ENCODE measurements around the gene OR10H2. TPM values are rescaled to one million over a fixed set of nuclear protein-coding genes. Genes with fewer than 3 reads are reported as not detected.
"Not testable (repeated sequence)": the region's sequence is repeated elsewhere in the genome, so short reads cannot be mapped to it uniquely, and the experiment has no call there.

Gene OR10H2
- not detected for polyA plus RNA-seq (2013, experiment 1 of 2)
- not detected for polyA plus RNA-seq (2013, experiment 2 of 2)

- H4K8ac ChIP-seq (ENCODE audit: low read length), result no peak within 1 kb of the TSS
- H3K4me2 ChIP-seq (ENCODE audit: low read length, poor library complexity, severe bottlenecking), result no peak within 1 kb of the TSS
- WGBS, result 79% methylated on average over 4 of the region's 5 CpGs
- no peaks in the 10 kb centered on the region for H3K79me1 ChIP-seq (replicated peaks; ENCODE audit: low read length, poor library complexity, severe bottlenecking)
- H3K4me1 ChIP-seq (ENCODE audit: control insufficient read depth, insufficient read depth, low read depth, low read length), result no peaks in the 10 kb centered on the region
- no peak within 1 kb of the TSS for H2BK12ac ChIP-seq (ENCODE audit: low read length in 2 of 2)
- no peak within 1 kb of the TSS for H4K91ac ChIP-seq (ENCODE audit: low read length)
- no peak within 1 kb of the TSS for H3K23ac ChIP-seq (ENCODE audit: low read length in 2 of 2)
- H2BK120ac ChIP-seq (ENCODE audit: low read depth, low read length), result no peak within 1 kb of the TSS
- H3K9ac ChIP-seq (ENCODE audit: low read length), result no peak within 1 kb of the TSS
- H3K4ac ChIP-seq (ENCODE audit: low read depth in 1 of 2, low read length in 2 of 2), result no peak within 1 kb of the TSS
- H2BK5ac ChIP-seq (ENCODE audit: low read depth, low read length, poor library complexity, severe bottlenecking), result no peak within 1 kb of the TSS
- no peak for DNase-seq
- no peak within 1 kb of the TSS for H3K14ac ChIP-seq (ENCODE audit: low read length in 2 of 2)
- no peaks in the 10 kb centered on the region for H3K27me3 ChIP-seq (ENCODE audit: control insufficient read depth in 1 of 2, insufficient read depth in 1 of 2, low read length in 2 of 2)
- H3K18ac ChIP-seq (ENCODE audit: low read depth in 1 of 2, low read length in 2 of 2), result no peak within 1 kb of the TSS
- no peaks in the 10 kb centered on the region for H3K36me3 ChIP-seq (ENCODE audit: control insufficient read depth in 1 of 2, insufficient read depth in 2 of 2, low read depth in 1 of 2, low read length in 2 of 2)
- H2BK15ac ChIP-seq (ENCODE audit: low read depth, poor library complexity, severe bottlenecking), result no peak within 1 kb of the TSS
- no peak within 1 kb of the TSS for H3K4me3 ChIP-seq (ENCODE audit: insufficient read depth in 1 of 2, low read depth in 1 of 2, low read length in 2 of 2)
- H2AK5ac ChIP-seq (ENCODE audit: low read length, severe bottlenecking), result no peak within 1 kb of the TSS
- H3K27ac ChIP-seq (ENCODE audit: low read length, poor library complexity, severe bottlenecking), result no peak within 1 kb of the TSS
- no peaks in the 10 kb centered on the region for H3K9me3 ChIP-seq (ENCODE audit: control insufficient read depth, low read length)
- no peak within 1 kb of the TSS for H2AFZ ChIP-seq (ENCODE audit: low read depth, low read length)
These were observed at the start of gene OR10H2 for GRCh38 chr19:15727724-15728123. TSS of gene OR10H2 (plus strand) at chr19:15728024. CDS start at chr19:15728044, 20 bp downstream.

DNA sequence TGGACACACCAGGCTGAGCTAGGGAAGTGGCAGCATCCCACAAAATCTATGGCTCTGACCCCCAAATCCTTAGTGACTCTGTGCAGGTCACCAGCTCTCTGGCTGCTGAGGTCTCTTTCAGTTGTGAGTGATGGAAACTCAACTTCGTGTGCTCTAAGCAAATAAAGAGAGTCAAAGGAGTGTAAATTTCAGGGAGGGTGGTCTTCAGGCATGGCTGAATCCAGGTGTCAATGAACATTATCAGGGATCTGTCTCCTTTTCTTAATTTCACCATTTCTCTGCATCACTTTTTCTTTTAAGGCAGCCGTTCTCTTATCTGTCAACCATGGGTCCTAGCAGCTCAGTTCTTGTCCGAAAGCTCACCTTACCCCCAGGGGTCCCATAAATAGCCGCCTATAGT is 48.7 kb upstream of the OR10H2 start:
- H3K4me3 ChIP-seq (ENCODE audit: insufficient read depth in 1 of 2, low read depth in 1 of 2, low read length in 2 of 2), result no peak overlapping the region
- H3K4me2 ChIP-seq (ENCODE audit: low read length, poor library complexity, severe bottlenecking), result no peak overlapping the region
- H4K8ac ChIP-seq (ENCODE audit: low read length), result no peak overlapping the region
- no peaks in the 10 kb centered on the region for H3K9me3 ChIP-seq (ENCODE audit: control insufficient read depth, low read length)
- no peaks in the 10 kb centered on the region for H3K27me3 ChIP-seq (ENCODE audit: control insufficient read depth in 1 of 2, insufficient read depth in 1 of 2, low read length in 2 of 2)
- H2AFZ ChIP-seq (ENCODE audit: low read depth, low read length), result no peak overlapping the region
- no peak for DNase-seq
- H3K27ac ChIP-seq (ENCODE audit: low read length, poor library complexity, severe bottlenecking), result no peak overlapping the region
- no peak overlapping the region for H4K91ac ChIP-seq (ENCODE audit: low read length)
- no peaks in the 10 kb centered on the region for H3K36me3 ChIP-seq (ENCODE audit: control insufficient read depth in 1 of 2, insufficient read depth in 2 of 2, low read depth in 1 of 2, low read length in 2 of 2)
- no peak overlapping the region for H3K14ac ChIP-seq (ENCODE audit: low read length in 2 of 2)
- no peak overlapping the region for H2BK12ac ChIP-seq (ENCODE audit: low read length in 2 of 2)
- no peak overlapping the region for H3K9ac ChIP-seq (ENCODE audit: low read length)
- no peak overlapping the region for H2BK120ac ChIP-seq (ENCODE audit: low read depth, low read length)
- H2AK5ac ChIP-seq (ENCODE audit: low read length, severe bottlenecking), result no peak overlapping the region
- H3K18ac ChIP-seq (ENCODE audit: low read depth in 1 of 2, low read length in 2 of 2), result no peak overlapping the region
- H2BK15ac ChIP-seq (ENCODE audit: low read depth, poor library complexity, severe bottlenecking), result no peak overlapping the region
- WGBS, result 43% methylated on average over 2 of the region's 4 CpGs
- H3K23ac ChIP-seq (ENCODE audit: low read length in 2 of 2), result no peak overlapping the region
- no peak overlapping the region for H3K4ac ChIP-seq (ENCODE audit: low read depth in 1 of 2, low read length in 2 of 2)
- H3K79me1 ChIP-seq (replicated peaks; ENCODE audit: low read length, poor library complexity, severe bottlenecking), result no peaks in the 10 kb centered on the region
- H2BK5ac ChIP-seq (ENCODE audit: low read depth, low read length, poor library complexity, severe bottlenecking), result no peak overlapping the region
- no peaks in the 10 kb centered on the region for H3K4me1 ChIP-seq (ENCODE audit: control insufficient read depth, insufficient read depth, low read depth, low read length)

- H2BK15ac ChIP-seq (ENCODE audit: low read depth, poor library complexity, severe bottlenecking); H3K4me3 ChIP-seq (ENCODE audit: insufficient read depth in 1 of 2, low read depth in 1 of 2, low read length in 2 of 2); H2BK12ac ChIP-seq (ENCODE audit: low read length in 2 of 2); H2AK5ac ChIP-seq (ENCODE audit: low read length, severe bottlenecking); H3K4me2 ChIP-seq (ENCODE audit: low read length, poor library complexity, severe bottlenecking); H3K27ac ChIP-seq (ENCODE audit: low read length, poor library complexity, severe bottlenecking); H3K4me1 ChIP-seq (ENCODE audit: control insufficient read depth, insufficient read depth, low read depth, low read length); H3K4ac ChIP-seq (ENCODE audit: low read depth in 1 of 2, low read length in 2 of 2); H3K9ac ChIP-seq (ENCODE audit: low read length); H2BK5ac ChIP-seq (ENCODE audit: low read depth, low read length, poor library complexity, severe bottlenecking); H3K14ac ChIP-seq (ENCODE audit: low read length in 2 of 2); H2BK120ac ChIP-seq (ENCODE audit: low read depth, low read length); DNase-seq; H4K91ac ChIP-seq (ENCODE audit: low read length); H2AFZ ChIP-seq (ENCODE audit: low read depth, low read length); H3K9me3 ChIP-seq (ENCODE audit: control insufficient read depth, low read length); H3K23ac ChIP-seq (ENCODE audit: low read length in 2 of 2); H4K8ac ChIP-seq (ENCODE audit: low read length); H3K79me1 ChIP-seq (replicated peaks; ENCODE audit: low read length, poor library complexity, severe bottlenecking); H3K36me3 ChIP-seq (ENCODE audit: control insufficient read depth in 1 of 2, insufficient read depth in 2 of 2, low read depth in 1 of 2, low read length in 2 of 2); H3K27me3 ChIP-seq (ENCODE audit: control insufficient read depth in 1 of 2, insufficient read depth in 1 of 2, low read length in 2 of 2); H3K18ac ChIP-seq (ENCODE audit: low read depth in 1 of 2, low read length in 2 of 2): not testable (repeated sequence)
- 44% methylated on average over 2 of the region's 4 CpGs for WGBS
These were observed 48.0 kb upstream of the OR10H2 start for GRCh38 chr19:15679865-15680264.

GRCh38 chr19:15680478-15681322 is 47.1 kb upstream of the OR10H2 start:
- Histone ChIP-seq H2BK120ac (ENCODE audit: low read depth, low read length) (no peak overlapping the region), H4K8ac (ENCODE audit: low read length) (no peak overlapping the region), H3K14ac (ENCODE audit: low read length in 2 of 2) (no peak overlapping the region), H3K27me3 (ENCODE audit: control insufficient read depth in 1 of 2, insufficient read depth in 1 of 2, low read length in 2 of 2) (no peaks in the 10 kb centered on the region), H3K4me3 (ENCODE audit: insufficient read depth in 1 of 2, low read depth in 1 of 2, low read length in 2 of 2) (no peak overlapping the region), H2AFZ (ENCODE audit: low read depth, low read length) (no peak overlapping the region), H2BK5ac (ENCODE audit: low read depth, low read length, poor library complexity, severe bottlenecking) (no peak overlapping the region), H3K79me1 (replicated peaks; ENCODE audit: low read length, poor library complexity, severe bottlenecking) (no peaks in the 10 kb centered on the region), H3K18ac (ENCODE audit: low read depth in 1 of 2, low read length in 2 of 2) (no peak overlapping the region), H3K4me2 (ENCODE audit: low read length, poor library complexity, severe bottlenecking) (no peak overlapping the region), H2BK12ac (ENCODE audit: low read length in 2 of 2) (no peak overlapping the region), H3K4me1 (ENCODE audit: control insufficient read depth, insufficient read depth, low read depth, low read length) (no peaks in the 10 kb centered on the region), H3K36me3 (ENCODE audit: control insufficient read depth in 1 of 2, insufficient read depth in 2 of 2, low read depth in 1 of 2, low read length in 2 of 2) (no peaks in the 10 kb centered on the region), H3K23ac (ENCODE audit: low read length in 2 of 2) (no peak overlapping the region), H2AK5ac (ENCODE audit: low read length, severe bottlenecking) (no peak overlapping the region), H3K4ac (ENCODE audit: low read depth in 1 of 2, low read length in 2 of 2) (no peak overlapping the region), H4K91ac (ENCODE audit: low read length) (no peak overlapping the region), H3K27ac (ENCODE audit: low read length, poor library complexity, severe bottlenecking) (no peak overlapping the region), H2BK15ac (ENCODE audit: low read depth, poor library complexity, severe bottlenecking) (no peak overlapping the region), H3K9me3 (ENCODE audit: control insufficient read depth, low read length) (no peaks in the 10 kb centered on the region), H3K9ac (ENCODE audit: low read length) (no peak overlapping the region)
- WGBS, result 34% methylated on average over 8 of the region's 8 CpGs
- DNase-seq, result no peak
